Neural cell (in vitro differentiated cells): ENCODE measurements around the gene BTD. TPM values are rescaled to one million over a fixed set of nuclear protein-coding genes. Genes with fewer than 3 reads are reported as not detected.

Source experiments
- H2AFZ ChIP-seq: fragments of 200-600, 300-800 bp; sonication (generic), shearing (Covaris generic); 2 replicates; pipeline ENCODE4 v1.6.0; 2014; ENCODE audit warnings: low read depth, mild to moderate bottlenecking, antibody characterized with exemption, low read length, moderate library complexity
- H3F3A ChIP-seq: fragments of 200-600 bp; shearing (Covaris generic); 2 replicates; pipeline ENCODE4 v1.6.1; 2016; ENCODE audit warnings: mild to moderate bottlenecking, moderate library complexity, mixed read lengths, antibody characterized with exemption, low read length; ENCODE audit not compliant: insufficient read depth, poor library complexity, severe bottlenecking
- H3K27ac ChIP-seq: fragments of 200-600, 300-800 bp; sonication (generic), shearing (Covaris generic); 2 replicates; pipeline ENCODE4 v1.5.1; 2014; ENCODE audit warnings: mild to moderate bottlenecking, low read length, moderate library complexity
- H3K27me3 ChIP-seq: fragments of 300-800, 200-600 bp; sonication (generic), shearing (Covaris generic); 2 replicates; pipeline ENCODE4 v1.6.0; 2014; ENCODE audit warnings: mild to moderate bottlenecking, low read depth, low read length, moderate library complexity; ENCODE audit not compliant: insufficient read depth
- H3K36me3 ChIP-seq: fragments of 300-800, 200-600 bp; sonication (generic), shearing (Covaris generic); 2 replicates; pipeline ENCODE4 v1.5.1; 2014; ENCODE audit warnings: mild to moderate bottlenecking, antibody characterized with exemption, low read length, moderate library complexity; ENCODE audit not compliant: insufficient read depth
- H3K4me2 ChIP-seq: fragments of 300-800, 200-600 bp; sonication (generic), shearing (Covaris generic); 2 replicates; pipeline ENCODE4 v1.6.0; 2014; ENCODE audit warnings: mild to moderate bottlenecking, low read length
- H3K4me3 ChIP-seq: fragments of 300-800, 200-600 bp; sonication (generic), shearing (Covaris generic); 2 replicates; pipeline ENCODE4 v1.5.1; 2014; ENCODE audit warnings: mild to moderate bottlenecking, low read length, moderate library complexity
- H3K79me2 ChIP-seq: fragments of 200-600 bp; shearing (Covaris generic); replicated peaks from 2 replicates; pipeline ENCODE4 v1.6.0; 2014; ENCODE audit warnings: mild to moderate bottlenecking, low read length, moderate library complexity; ENCODE audit not compliant: insufficient read depth
- H3K9ac ChIP-seq: fragments of 300-800, 200-600 bp; sonication (generic), shearing (Covaris generic); 2 replicates; pipeline ENCODE4 v1.6.1; 2016; ENCODE audit warnings: mild to moderate bottlenecking, low read length, mixed read lengths
- H3K9me2 ChIP-seq: fragments of 200-600 bp; shearing (Covaris generic); 2 replicates; pipeline ENCODE4 v1.6.1; 2016; ENCODE audit warnings: mild to moderate bottlenecking, low read length, mixed read lengths; ENCODE audit not compliant: insufficient read depth
- H3K9me3 ChIP-seq: fragments of 200-600, 300-800 bp; sonication (generic), shearing (Covaris generic); 2 replicates; pipeline ENCODE4 v1.6.1; 2016; ENCODE audit warnings: mild to moderate bottlenecking, mixed run types, low read length, moderate library complexity, mixed read lengths
- H4K20me1 ChIP-seq: fragments of 200-600 bp; shearing (Covaris generic); 2 replicates; pipeline ENCODE4 v1.6.1; 2016; ENCODE audit warnings: mild to moderate bottlenecking, mixed run types; ENCODE audit not compliant: insufficient read depth
- EP300 ChIP-seq: fragments of 450-650 bp; conservative IDR thresholded peaks from 2 replicates; pipeline ENCODE4 v1.6.1; 2014; ENCODE audit warnings: antibody characterized with exemption, mild to moderate bottlenecking, moderate library complexity; ENCODE audit not compliant: poor library complexity, severe bottlenecking
- EZH2 ChIP-seq: fragments of 200-600, 300-800 bp; shearing (Covaris generic), sonication (generic); IDR thresholded peaks from 2 replicates; pipeline ENCODE4 v1.6.1; 2014; ENCODE audit warnings: antibody characterized with exemption, low read length, borderline replicate concordance, mild to moderate bottlenecking; ENCODE audit not compliant: insufficient read depth, poor library complexity, severe bottlenecking
- MXI1 ChIP-seq: fragments of 450-650 bp; conservative IDR thresholded peaks from 2 replicates; pipeline ENCODE4 v1.6.1; 2014; ENCODE audit warnings: antibody characterized with exemption, mild to moderate bottlenecking; ENCODE audit not compliant: poor library complexity, severe bottlenecking
- POLR2AphosphoS5 ChIP-seq: IDR thresholded peaks from 2 replicates; pipeline ENCODE4 v1.6.1; 2012
- RAD21 ChIP-seq: fragments of 450-650 bp; conservative IDR thresholded peaks from 2 replicates; pipeline ENCODE4 v1.6.1; 2014; ENCODE audit warnings: antibody characterized with exemption, mild to moderate bottlenecking, moderate library complexity
- SMC3 ChIP-seq: fragments of 450-650 bp; conservative IDR thresholded peaks from 2 replicates; pipeline ENCODE4 v1.6.1; 2014; ENCODE audit warnings: antibody characterized with exemption, mild to moderate bottlenecking, moderate library complexity; ENCODE audit not compliant: poor library complexity
- TAF1 ChIP-seq: IDR thresholded peaks from 2 replicates; pipeline ENCODE4 v1.6.1; 2012; ENCODE audit warnings: low read depth
- polyA plus RNA-seq: library from polyadenylated mRNA; depleted of rRNA; stranded (reverse); fragments of >200 nt; gene quantifications from 2 replicates; pipeline ENCODE4 v1.2.3, GENCODE V29; 2014
- TF ChIP-seq, protein P1 (sequence below): fragments of 450-650 bp; IDR thresholded peaks from 2 replicates; pipeline ENCODE4 v1.5.1; 2014; ENCODE audit warnings: antibody characterized with exemption, mild to moderate bottlenecking, moderate library complexity; ENCODE audit not compliant: poor library complexity, severe bottlenecking
- TF ChIP-seq, protein P2 (sequence below): IDR thresholded peaks from 2 replicates; pipeline ENCODE4 v1.6.1; 2012; ENCODE audit warnings: borderline replicate concordance

The BTD gene
- polyA plus RNA-seq, 1 donor from 2014 or later = 4.6 TPM

- Histone ChIP-seq H3K36me3 (peaks cover 5% of the 10 kb centered on the region), H3K27me3 (no peaks in the 10 kb centered on the region), H4K20me1 (no peaks in the 10 kb centered on the region), H3K79me2 (no peaks in the 10 kb centered on the region), H3F3A (no peaks in the 10 kb centered on the region), H2AFZ (no peak overlapping the region), H3K9ac (no peak overlapping the region), H3K4me3 (no peak overlapping the region), H3K9me2 (no peaks in the 10 kb centered on the region), H3K4me2 (no peak overlapping the region), H3K27ac (no peak overlapping the region), H3K9me3 (no peaks in the 10 kb centered on the region)
- TF ChIP-seq RAD21 = no peak
- TF ChIP-seq, protein P1, sequence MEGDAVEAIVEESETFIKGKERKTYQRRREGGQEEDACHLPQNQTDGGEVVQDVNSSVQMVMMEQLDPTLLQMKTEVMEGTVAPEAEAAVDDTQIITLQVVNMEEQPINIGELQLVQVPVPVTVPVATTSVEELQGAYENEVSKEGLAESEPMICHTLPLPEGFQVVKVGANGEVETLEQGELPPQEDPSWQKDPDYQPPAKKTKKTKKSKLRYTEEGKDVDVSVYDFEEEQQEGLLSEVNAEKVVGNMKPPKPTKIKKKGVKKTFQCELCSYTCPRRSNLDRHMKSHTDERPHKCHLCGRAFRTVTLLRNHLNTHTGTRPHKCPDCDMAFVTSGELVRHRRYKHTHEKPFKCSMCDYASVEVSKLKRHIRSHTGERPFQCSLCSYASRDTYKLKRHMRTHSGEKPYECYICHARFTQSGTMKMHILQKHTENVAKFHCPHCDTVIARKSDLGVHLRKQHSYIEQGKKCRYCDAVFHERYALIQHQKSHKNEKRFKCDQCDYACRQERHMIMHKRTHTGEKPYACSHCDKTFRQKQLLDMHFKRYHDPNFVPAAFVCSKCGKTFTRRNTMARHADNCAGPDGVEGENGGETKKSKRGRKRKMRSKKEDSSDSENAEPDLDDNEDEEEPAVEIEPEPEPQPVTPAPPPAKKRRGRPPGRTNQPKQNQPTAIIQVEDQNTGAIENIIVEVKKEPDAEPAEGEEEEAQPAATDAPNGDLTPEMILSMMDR = no peak
These were observed 77.8 kb downstream of the BTD start for GRCh38 chr3:15679306-15679705.

- Histone ChIP-seq H3K36me3 (peaks cover 5% of the 10 kb centered on the region), H3K9ac (no peak overlapping the region), H3K27me3 (no peaks in the 10 kb centered on the region), H3K27ac (no peak overlapping the region), H3K79me2 (no peaks in the 10 kb centered on the region), H4K20me1 (no peaks in the 10 kb centered on the region), H3K4me3 (no peak overlapping the region), H3F3A (no peaks in the 10 kb centered on the region), H3K4me2 (no peak overlapping the region), H3K9me2 (no peaks in the 10 kb centered on the region), H2AFZ (no peak overlapping the region), H3K9me3 (no peaks in the 10 kb centered on the region)
- no peak for TF ChIP-seq EZH2
- no peak for TF ChIP-seq RAD21
- no peak for TF ChIP-seq POLR2AphosphoS5
- TF ChIP-seq, protein P2, sequence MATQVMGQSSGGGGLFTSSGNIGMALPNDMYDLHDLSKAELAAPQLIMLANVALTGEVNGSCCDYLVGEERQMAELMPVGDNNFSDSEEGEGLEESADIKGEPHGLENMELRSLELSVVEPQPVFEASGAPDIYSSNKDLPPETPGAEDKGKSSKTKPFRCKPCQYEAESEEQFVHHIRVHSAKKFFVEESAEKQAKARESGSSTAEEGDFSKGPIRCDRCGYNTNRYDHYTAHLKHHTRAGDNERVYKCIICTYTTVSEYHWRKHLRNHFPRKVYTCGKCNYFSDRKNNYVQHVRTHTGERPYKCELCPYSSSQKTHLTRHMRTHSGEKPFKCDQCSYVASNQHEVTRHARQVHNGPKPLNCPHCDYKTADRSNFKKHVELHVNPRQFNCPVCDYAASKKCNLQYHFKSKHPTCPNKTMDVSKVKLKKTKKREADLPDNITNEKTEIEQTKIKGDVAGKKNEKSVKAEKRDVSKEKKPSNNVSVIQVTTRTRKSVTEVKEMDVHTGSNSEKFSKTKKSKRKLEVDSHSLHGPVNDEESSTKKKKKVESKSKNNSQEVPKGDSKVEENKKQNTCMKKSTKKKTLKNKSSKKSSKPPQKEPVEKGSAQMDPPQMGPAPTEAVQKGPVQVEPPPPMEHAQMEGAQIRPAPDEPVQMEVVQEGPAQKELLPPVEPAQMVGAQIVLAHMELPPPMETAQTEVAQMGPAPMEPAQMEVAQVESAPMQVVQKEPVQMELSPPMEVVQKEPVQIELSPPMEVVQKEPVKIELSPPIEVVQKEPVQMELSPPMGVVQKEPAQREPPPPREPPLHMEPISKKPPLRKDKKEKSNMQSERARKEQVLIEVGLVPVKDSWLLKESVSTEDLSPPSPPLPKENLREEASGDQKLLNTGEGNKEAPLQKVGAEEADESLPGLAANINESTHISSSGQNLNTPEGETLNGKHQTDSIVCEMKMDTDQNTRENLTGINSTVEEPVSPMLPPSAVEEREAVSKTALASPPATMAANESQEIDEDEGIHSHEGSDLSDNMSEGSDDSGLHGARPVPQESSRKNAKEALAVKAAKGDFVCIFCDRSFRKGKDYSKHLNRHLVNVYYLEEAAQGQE = no peak
- TF ChIP-seq SMC3 = no peak
- TF ChIP-seq, protein P1 = no peak
- no peak for TF ChIP-seq TAF1
- TF ChIP-seq EP300 = no peak
- TF ChIP-seq MXI1 = no peak
These were observed 80.1 kb downstream of the BTD start for GRCh38 chr3:15681668-15682067.
